ENCODE data around the gene PTPN21. TPM values are rescaled to one million over a fixed set of nuclear protein-coding genes. Genes with fewer than 3 reads are reported as not detected.

PTPN21 gene
- total and polyA plus RNA-seq, 4 donors = 2.1 to 7.2 (median 3.1) TPM

- no peak for DNase-seq (ENCODE audit: low spot score)
- 36% methylated on average over 2 of the region's 2 CpGs for WGBS
- TF ChIP-seq FOXA2 (IDR thresholded peaks at IDR 0.05) = no peak
- no peak for TF ChIP-seq CTCF (IDR thresholded peaks at IDR 0.05; ENCODE audit: low read depth, low read length, missing input control)
- TF ChIP-seq, protein P1, sequence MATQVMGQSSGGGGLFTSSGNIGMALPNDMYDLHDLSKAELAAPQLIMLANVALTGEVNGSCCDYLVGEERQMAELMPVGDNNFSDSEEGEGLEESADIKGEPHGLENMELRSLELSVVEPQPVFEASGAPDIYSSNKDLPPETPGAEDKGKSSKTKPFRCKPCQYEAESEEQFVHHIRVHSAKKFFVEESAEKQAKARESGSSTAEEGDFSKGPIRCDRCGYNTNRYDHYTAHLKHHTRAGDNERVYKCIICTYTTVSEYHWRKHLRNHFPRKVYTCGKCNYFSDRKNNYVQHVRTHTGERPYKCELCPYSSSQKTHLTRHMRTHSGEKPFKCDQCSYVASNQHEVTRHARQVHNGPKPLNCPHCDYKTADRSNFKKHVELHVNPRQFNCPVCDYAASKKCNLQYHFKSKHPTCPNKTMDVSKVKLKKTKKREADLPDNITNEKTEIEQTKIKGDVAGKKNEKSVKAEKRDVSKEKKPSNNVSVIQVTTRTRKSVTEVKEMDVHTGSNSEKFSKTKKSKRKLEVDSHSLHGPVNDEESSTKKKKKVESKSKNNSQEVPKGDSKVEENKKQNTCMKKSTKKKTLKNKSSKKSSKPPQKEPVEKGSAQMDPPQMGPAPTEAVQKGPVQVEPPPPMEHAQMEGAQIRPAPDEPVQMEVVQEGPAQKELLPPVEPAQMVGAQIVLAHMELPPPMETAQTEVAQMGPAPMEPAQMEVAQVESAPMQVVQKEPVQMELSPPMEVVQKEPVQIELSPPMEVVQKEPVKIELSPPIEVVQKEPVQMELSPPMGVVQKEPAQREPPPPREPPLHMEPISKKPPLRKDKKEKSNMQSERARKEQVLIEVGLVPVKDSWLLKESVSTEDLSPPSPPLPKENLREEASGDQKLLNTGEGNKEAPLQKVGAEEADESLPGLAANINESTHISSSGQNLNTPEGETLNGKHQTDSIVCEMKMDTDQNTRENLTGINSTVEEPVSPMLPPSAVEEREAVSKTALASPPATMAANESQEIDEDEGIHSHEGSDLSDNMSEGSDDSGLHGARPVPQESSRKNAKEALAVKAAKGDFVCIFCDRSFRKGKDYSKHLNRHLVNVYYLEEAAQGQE (IDR thresholded peaks at IDR 0.05) = no peak
- no peak for TF ChIP-seq GABPA (IDR thresholded peaks at IDR 0.05 in 1 of 2, conservative IDR thresholded peaks at IDR 0.05 in 1 of 2)
- TF ChIP-seq, protein P2, sequence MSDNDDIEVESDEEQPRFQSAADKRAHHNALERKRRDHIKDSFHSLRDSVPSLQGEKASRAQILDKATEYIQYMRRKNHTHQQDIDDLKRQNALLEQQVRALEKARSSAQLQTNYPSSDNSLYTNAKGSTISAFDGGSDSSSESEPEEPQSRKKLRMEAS (IDR thresholded peaks at IDR 0.05) = no peak
- TF ChIP-seq RAD21 (IDR thresholded peaks at IDR 0.05) = no peak
- no peak for TF ChIP-seq TAF1 (conservative IDR thresholded peaks at IDR 0.05)
- TF ChIP-seq JUND (IDR thresholded peaks at IDR 0.05) = no peak
- no peak for TF ChIP-seq ZBTB33 (IDR thresholded peaks at IDR 0.05)
- TF ChIP-seq EGR1 (IDR thresholded peaks at IDR 0.05; ENCODE audit: low read depth in 2 of 2) = no peak
- Histone ChIP-seq H3K36me3 (ENCODE audit: control insufficient read depth in 4 of 4, insufficient read depth in 3 of 4, low read depth in 1 of 4, low read length in 3 of 4) (peaks cover 5 to 6% (median 6%) of the 10 kb centered on the region in 4 donors), H3K4me1 (ENCODE audit: control insufficient read depth in 4 of 4, insufficient read depth in 4 of 4, low read length in 3 of 4) (peaks cover 5 to 45% (median 36%) of the 10 kb centered on the region in 4 donors), H3K9me3 (ENCODE audit: control insufficient read depth in 4 of 4, low read length in 3 of 4) (no peaks in the 10 kb centered on the region), H3K4me3 (ENCODE audit: low read depth in 1 of 3, low read length in 3 of 3) (no peak overlapping the region), H3K27ac (ENCODE audit: low read depth in 1 of 2, low read length in 2 of 2) (no peak overlapping the region), H3K27me3 (ENCODE audit: control insufficient read depth in 4 of 4, insufficient read depth in 4 of 4, low read length in 3 of 4) (no peaks in the 10 kb centered on the region), H3K9ac (ENCODE audit: low read depth in 1 of 2, low read length in 2 of 2) (peak overlapping the region in 1 of 2 donors; percentile 5)
Observed at GRCh38 chr14:88552876-88553275, 1.9 kb downstream of the PTPN21 start.

GRCh38 chr14:88551980-88552431 lies 2.8 kb downstream of the PTPN21 start:
- Histone ChIP-seq H3K27ac (ENCODE audit: low read depth in 1 of 2, low read length in 2 of 2) (peak overlapping the region; percentile 33 to 51), H3K9me3 (ENCODE audit: control insufficient read depth in 4 of 4, low read length in 3 of 4) (no peaks in the 10 kb centered on the region), H3K27me3 (ENCODE audit: control insufficient read depth in 4 of 4, insufficient read depth in 4 of 4, low read length in 3 of 4) (no peaks in the 10 kb centered on the region), H3K4me3 (ENCODE audit: low read depth in 1 of 3, low read length in 3 of 3) (peak overlapping the region; percentile 63 to 82 (median 75)), H3K9ac (ENCODE audit: low read depth in 1 of 2, low read length in 2 of 2) (peak overlapping the region; percentile 55 to 60), H3K4me1 (ENCODE audit: control insufficient read depth in 4 of 4, insufficient read depth in 4 of 4, low read length in 3 of 4) (peaks cover 5 to 45% (median 36%) of the 10 kb centered on the region in 4 donors), H3K36me3 (ENCODE audit: control insufficient read depth in 4 of 4, insufficient read depth in 3 of 4, low read depth in 1 of 4, low read length in 3 of 4) (peaks cover 5 to 10% (median 8%) of the 10 kb centered on the region in 4 donors)
- DNase-seq (ENCODE audit: low spot score) = no peak
- WGBS = 3% methylated on average over 23 of the region's 23 CpGs
- TF ChIP-seq RXRA (IDR thresholded peaks at IDR 0.05) (peak in 1 of 2 donors; percentile 11), YY1 (IDR thresholded peaks at IDR 0.05) (no peak)
